Mammary epithelial cell (primary cell): Measurements from ENCODE around the gene ROPN1B.

Experiments used
- EZH2 ChIP-seq: IDR thresholded peaks from 2 replicates; pipeline ENCODE4 v1.6.1; 2012; ENCODE audit warnings: low read length, inconsistent platforms, borderline replicate concordance
- TF ChIP-seq, protein P1 (sequence below), 2 donors: IDR thresholded peaks in 1 of 2; conservative IDR thresholded peaks in 1 of 2; 2 replicates each; pipeline ENCODE4 v1.5.1; 2011 to 2012; ENCODE audit warnings: inconsistent platforms in 2 of 2, low read length in 2 of 2, mild to moderate bottlenecking in 2 of 2, control low read depth in 1 of 2, low read depth in 1 of 2; ENCODE audit not compliant: insufficient read depth in 1 of 2; ENCODE audit errors: extremely low read depth in 1 of 2

GRCh38 chr3:126005951-126006350 is 37.0 kb downstream of the ROPN1B start:
- TF ChIP-seq, protein P1, sequence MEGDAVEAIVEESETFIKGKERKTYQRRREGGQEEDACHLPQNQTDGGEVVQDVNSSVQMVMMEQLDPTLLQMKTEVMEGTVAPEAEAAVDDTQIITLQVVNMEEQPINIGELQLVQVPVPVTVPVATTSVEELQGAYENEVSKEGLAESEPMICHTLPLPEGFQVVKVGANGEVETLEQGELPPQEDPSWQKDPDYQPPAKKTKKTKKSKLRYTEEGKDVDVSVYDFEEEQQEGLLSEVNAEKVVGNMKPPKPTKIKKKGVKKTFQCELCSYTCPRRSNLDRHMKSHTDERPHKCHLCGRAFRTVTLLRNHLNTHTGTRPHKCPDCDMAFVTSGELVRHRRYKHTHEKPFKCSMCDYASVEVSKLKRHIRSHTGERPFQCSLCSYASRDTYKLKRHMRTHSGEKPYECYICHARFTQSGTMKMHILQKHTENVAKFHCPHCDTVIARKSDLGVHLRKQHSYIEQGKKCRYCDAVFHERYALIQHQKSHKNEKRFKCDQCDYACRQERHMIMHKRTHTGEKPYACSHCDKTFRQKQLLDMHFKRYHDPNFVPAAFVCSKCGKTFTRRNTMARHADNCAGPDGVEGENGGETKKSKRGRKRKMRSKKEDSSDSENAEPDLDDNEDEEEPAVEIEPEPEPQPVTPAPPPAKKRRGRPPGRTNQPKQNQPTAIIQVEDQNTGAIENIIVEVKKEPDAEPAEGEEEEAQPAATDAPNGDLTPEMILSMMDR (conservative IDR thresholded peaks at IDR 0.05 in 1 of 2, IDR thresholded peaks at IDR 0.05 in 1 of 2; ENCODE audit: extremely low read depth in 1 of 2, insufficient read depth in 1 of 2, low read depth in 1 of 2, low read length in 2 of 2) = no peak
- TF ChIP-seq EZH2 = no peak
